Mesendoderm (in vitro differentiated cells): ENCODE data around the gene CDC123.
A peak's percentile ranks its signal among the peaks of the same experiment; 100 is the strongest.
"Not testable (repeated sequence)": the region's sequence is repeated elsewhere in the genome, so short reads cannot be mapped to it uniquely, and the experiment has no call there.

ENCODE experiments used
- DNase-seq: peaks from one replicate; pipeline ENCODE4 v3.0.0; 2013
- H2AK5ac ChIP-seq: 2 replicates; pipeline ENCODE4 v1.6.1; 2013; ENCODE audit warnings: low read length, inconsistent platforms
- H2BK120ac ChIP-seq: 2 replicates; pipeline ENCODE4 v1.6.1; 2013; ENCODE audit warnings: low read depth, mild to moderate bottlenecking, low read length, moderate library complexity, mixed read lengths
- H2BK15ac ChIP-seq: replicated peaks from 2 replicates; pipeline ENCODE4 v1.6.1; 2013; ENCODE audit warnings: low read depth, mild to moderate bottlenecking, moderate library complexity
- H2BK5ac ChIP-seq: 2 replicates; pipeline ENCODE4 v1.6.1; 2013; ENCODE audit warnings: low read length, inconsistent platforms
- H3K18ac ChIP-seq: 2 replicates; pipeline ENCODE4 v1.6.1; 2013; ENCODE audit warnings: mild to moderate bottlenecking, low read length, mixed read lengths
- H3K23ac ChIP-seq: one replicate; pipeline ENCODE4 v1.6.1; 2013; ENCODE audit warnings: low read length
- H3K27ac ChIP-seq: 2 replicates; pipeline ENCODE4 v1.5.1; 2013; ENCODE audit warnings: low read depth, mild to moderate bottlenecking, inconsistent platforms, low read length, moderate library complexity
- H3K27me3 ChIP-seq: 2 replicates; pipeline ENCODE4 v1.6.1; 2013; ENCODE audit warnings: low read length, control low read depth, mild to moderate bottlenecking, inconsistent platforms; ENCODE audit not compliant: insufficient read depth, poor library complexity
- H3K36me3 ChIP-seq: 2 replicates; pipeline ENCODE4 v1.6.1; 2013; ENCODE audit warnings: low read length, inconsistent platforms; ENCODE audit not compliant: control insufficient read depth, insufficient read depth
- H3K4ac ChIP-seq: one replicate; pipeline ENCODE4 v1.6.1; 2013; ENCODE audit warnings: low read depth, mild to moderate bottlenecking, low read length, moderate library complexity
- H3K4me1 ChIP-seq: 2 replicates; pipeline ENCODE4 v1.6.1; 2013; ENCODE audit warnings: low read depth, low read length, inconsistent platforms; ENCODE audit not compliant: control insufficient read depth
- H3K4me2 ChIP-seq: 2 replicates; pipeline ENCODE4 v1.6.1; 2013; ENCODE audit warnings: low read length
- H3K4me3 ChIP-seq: 2 replicates; pipeline ENCODE4 v1.5.1; 2013; ENCODE audit warnings: mild to moderate bottlenecking, low read length
- H3K56ac ChIP-seq: one replicate; pipeline ENCODE4 v1.6.1; 2013; ENCODE audit warnings: low read length
- H3K79me1 ChIP-seq: 2 replicates; pipeline ENCODE4 v1.6.1; 2013; ENCODE audit warnings: low read length, inconsistent platforms
- H3K79me2 ChIP-seq: 2 replicates; pipeline ENCODE4 v1.6.1; 2013; ENCODE audit warnings: mild to moderate bottlenecking, low read length; ENCODE audit not compliant: control insufficient read depth, insufficient read depth
- H3K9ac ChIP-seq: 2 replicates; pipeline ENCODE4 v1.6.1; 2013; ENCODE audit warnings: low read length, inconsistent platforms
- H4K5ac ChIP-seq: one replicate; pipeline ENCODE4 v1.6.1; 2013; ENCODE audit warnings: low read length
- H4K8ac ChIP-seq: one replicate; pipeline ENCODE4 v1.6.1; 2013; ENCODE audit warnings: low read depth, mild to moderate bottlenecking, control low read depth, low read length, moderate library complexity
- WGBS: extraction: QIAGEN DNeasy Blood & Tissue Kit; methylation state at CpG from one replicate; pipeline ENCODE4 v1.1.7; 2013; ENCODE audit warnings: low lambda C conversion rate, missing lambda C conversion rate; ENCODE audit not compliant: insufficient coverage; ENCODE audit errors: extremely low coverage; 5-methylcytosine and 5-hydroxymethylcytosine counted together

The CDC123 gene

GRCh38 chr10:12250702-12251101, 54.7 kb downstream of the CDC123 start:
- H2BK15ac ChIP-seq, H3K79me1 ChIP-seq, H3K4me1 ChIP-seq, H3K27me3 ChIP-seq, H3K9ac ChIP-seq, H3K36me3 ChIP-seq, H3K18ac ChIP-seq, H3K4me2 ChIP-seq, H4K5ac ChIP-seq, H2BK120ac ChIP-seq, H2AK5ac ChIP-seq, H3K79me2 ChIP-seq, H2BK5ac ChIP-seq, H3K4ac ChIP-seq, H3K23ac ChIP-seq, H3K27ac ChIP-seq, H3K4me3 ChIP-seq, H4K8ac ChIP-seq, H3K56ac ChIP-seq, DNase-seq: not testable (repeated sequence)
- no CpG with 5 or more reads among the region's 5 CpGs for WGBS

DNA sequence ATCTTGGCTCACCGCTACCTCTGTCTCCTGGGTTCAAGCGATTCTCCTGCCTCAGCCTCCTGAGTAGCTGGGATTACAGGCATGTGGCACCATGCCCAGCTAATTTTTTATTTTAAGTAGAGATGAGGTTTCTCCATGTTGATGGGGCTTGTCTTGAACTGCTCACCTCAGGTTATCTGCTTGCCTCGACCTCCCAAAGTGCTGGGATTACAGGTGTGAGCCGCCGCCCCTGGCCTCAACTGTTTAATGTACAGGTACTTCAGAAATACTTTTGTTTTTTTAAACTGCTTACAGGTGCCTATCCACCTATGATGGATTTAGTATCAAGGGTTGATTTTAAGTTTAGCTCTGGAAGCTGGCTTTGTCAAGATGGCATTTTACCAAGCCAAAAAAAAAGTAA, 55.6 kb downstream of the CDC123 start:
- Histone ChIP-seq H3K4me2 (no peak overlapping the region), H3K27me3 (no peaks in the 10 kb centered on the region), H3K79me2 (no peaks in the 10 kb centered on the region), H2BK5ac (no peak overlapping the region), H3K36me3 (peaks cover under 1% of the 10 kb centered on the region), H2BK120ac (no peak overlapping the region), H2AK5ac (no peak overlapping the region), H2BK15ac (no peak overlapping the region), H3K23ac (no peak overlapping the region), H3K4me3 (no peak overlapping the region), H3K4ac (no peak overlapping the region), H4K8ac (no peak overlapping the region), H3K4me1 (no peaks in the 10 kb centered on the region), H3K56ac (no peak overlapping the region), H3K27ac (no peak overlapping the region), H4K5ac (no peak overlapping the region), H3K79me1 (no peaks in the 10 kb centered on the region), H3K18ac (no peak overlapping the region), H3K9ac (no peak overlapping the region)
- no peak for DNase-seq
- WGBS: no CpG with 5 or more reads among the region's 5 CpGs

DNA sequence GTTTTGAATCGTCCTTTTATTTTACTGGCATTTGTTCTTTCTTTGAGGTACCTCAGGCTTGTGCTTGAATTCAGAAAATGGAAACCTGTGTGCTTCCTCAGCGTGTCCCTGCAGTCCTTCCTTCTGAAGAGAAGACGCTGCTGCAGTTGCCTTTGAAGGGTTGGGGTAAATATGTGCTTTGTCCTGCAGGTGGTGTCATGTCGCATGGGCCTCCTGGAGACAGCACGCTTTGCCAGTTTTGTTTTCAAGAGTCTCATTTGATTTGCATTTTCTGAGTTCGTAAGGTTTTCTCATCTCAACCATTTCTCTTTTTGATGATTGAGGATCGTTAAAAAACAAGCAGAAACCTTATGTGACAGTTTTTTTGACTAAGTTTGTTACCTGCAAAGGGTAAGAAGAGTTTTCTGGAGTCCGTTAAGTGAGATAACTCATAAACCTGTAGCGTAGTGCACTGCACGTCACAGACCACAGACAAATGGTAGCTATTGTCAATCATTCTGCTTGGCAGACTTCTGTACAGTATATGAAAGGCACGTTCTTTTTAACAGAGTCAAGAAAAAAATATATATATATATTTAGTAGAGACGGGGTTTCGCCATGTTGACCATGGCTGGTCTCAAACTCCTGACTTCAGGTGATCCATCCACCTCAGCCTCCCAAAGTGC, 57.0 kb downstream of the CDC123 start:
- Histone ChIP-seq H3K36me3 (no peaks in the 10 kb centered on the region), H2BK5ac (no peak overlapping the region), H3K18ac (no peak overlapping the region), H3K79me1 (no peaks in the 10 kb centered on the region), H3K9ac (no peak overlapping the region), H3K56ac (no peak overlapping the region), H2BK15ac (no peak overlapping the region), H3K4me3 (no peak overlapping the region), H3K4me2 (no peak overlapping the region), H2AK5ac (no peak overlapping the region), H4K5ac (no peak overlapping the region), H3K27me3 (no peaks in the 10 kb centered on the region), H3K4me1 (no peaks in the 10 kb centered on the region), H2BK120ac (no peak overlapping the region), H3K4ac (no peak overlapping the region), H4K8ac (no peak overlapping the region), H3K27ac (no peak overlapping the region), H3K79me2 (no peaks in the 10 kb centered on the region), H3K23ac (no peak overlapping the region)
- DNase-seq: peak; percentile 73
- WGBS: no CpG with 5 or more reads among the region's 13 CpGs

GRCh38 chr10:12255048-12255447, 59.1 kb downstream of the CDC123 start:
- no peak overlapping the region for H3K56ac ChIP-seq
- no CpG with 5 or more reads among the region's 1 CpG for WGBS
- H4K8ac ChIP-seq: no peak overlapping the region
- no peak for DNase-seq
- H2BK15ac ChIP-seq: no peak overlapping the region
- H2BK5ac ChIP-seq: no peak overlapping the region
- no peak overlapping the region for H2AK5ac ChIP-seq
- no peak overlapping the region for H3K18ac ChIP-seq
- H3K27me3 ChIP-seq: no peaks in the 10 kb centered on the region
- H3K79me1 ChIP-seq: no peaks in the 10 kb centered on the region
- no peak overlapping the region for H3K4me2 ChIP-seq
- no peaks in the 10 kb centered on the region for H3K79me2 ChIP-seq
- H3K36me3 ChIP-seq: no peaks in the 10 kb centered on the region
- H3K4me1 ChIP-seq: no peaks in the 10 kb centered on the region
- no peak overlapping the region for H3K4me3 ChIP-seq
- H3K23ac ChIP-seq: no peak overlapping the region
- H2BK120ac ChIP-seq: no peak overlapping the region
- H3K4ac ChIP-seq: no peak overlapping the region
- H3K9ac ChIP-seq: no peak overlapping the region
- H4K5ac ChIP-seq: no peak overlapping the region
- no peak overlapping the region for H3K27ac ChIP-seq

- Histone ChIP-seq H3K4me2 (no peak overlapping the region), H3K23ac (no peak overlapping the region), H2BK120ac (no peak overlapping the region), H3K56ac (no peak overlapping the region), H2BK5ac (no peak overlapping the region), H2AK5ac (no peak overlapping the region), H3K4me1 (no peaks in the 10 kb centered on the region), H3K36me3 (no peaks in the 10 kb centered on the region), H4K5ac (no peak overlapping the region), H3K79me2 (no peaks in the 10 kb centered on the region), H4K8ac (no peak overlapping the region), H3K79me1 (no peaks in the 10 kb centered on the region), H3K18ac (no peak overlapping the region), H3K27me3 (no peaks in the 10 kb centered on the region), H2BK15ac (no peak overlapping the region), H3K4me3 (no peak overlapping the region), H3K27ac (no peak overlapping the region), H3K9ac (no peak overlapping the region), H3K4ac (no peak overlapping the region)
- WGBS: no CpG with 5 or more reads among the region's 4 CpGs
- no peak for DNase-seq
Observed at GRCh38 chr10:12259988-12260387, 64.0 kb downstream of the CDC123 start.
